HEK293T (cell line): ENCODE results near the gene UBAC1.

Experiments used
- BHLHE40 ChIP-seq: fragments of 450-650 bp; IDR thresholded peaks from 2 replicates; pipeline ENCODE4 v1.6.1; 2016; ENCODE audit warnings: mild to moderate bottlenecking, moderate library complexity, borderline replicate concordance
- ELF4 ChIP-seq: fragments of 450-650 bp; IDR thresholded peaks from 2 replicates; pipeline ENCODE4 v1.6.1; 2017; ENCODE audit warnings: antibody characterized with exemption
- FOXA1 ChIP-seq: fragments of 450-650 bp; IDR thresholded peaks from 2 replicates; pipeline ENCODE4 v1.6.1; 2016; ENCODE audit warnings: mild to moderate bottlenecking
- FOXK2 ChIP-seq: fragments of 450-650 bp; IDR thresholded peaks from 2 replicates; pipeline ENCODE4 v1.6.1; 2016; ENCODE audit warnings: mild to moderate bottlenecking
- FOXM1 ChIP-seq: fragments of 450-650 bp; IDR thresholded peaks from 2 replicates; pipeline ENCODE4 v1.6.1; 2017; ENCODE audit warnings: mild to moderate bottlenecking, borderline replicate concordance
- PKNOX1 ChIP-seq: fragments of 450-650 bp; IDR thresholded peaks from 2 replicates; pipeline ENCODE4 v1.6.1; 2016
- SP1 ChIP-seq: fragments of 450-650 bp; IDR thresholded peaks from 2 replicates; pipeline ENCODE4 v1.6.1; 2017
- SUZ12 ChIP-seq: fragments of 450-650 bp; IDR thresholded peaks from 2 replicates; pipeline ENCODE4 v1.6.1; 2016; ENCODE audit warnings: mild to moderate bottlenecking
- TARDBP ChIP-seq: fragments of 450-650 bp; IDR thresholded peaks from 2 replicates; pipeline ENCODE4 v1.6.1; 2016

GRCh38 chr9:135931349-135931820 is 29.8 kb downstream of the UBAC1 start:
- no peak for TF ChIP-seq SP1
- no peak for TF ChIP-seq FOXM1
- TF ChIP-seq FOXA1 = no peak
- TF ChIP-seq SUZ12 = no peak
- no peak for TF ChIP-seq BHLHE40
- TF ChIP-seq PKNOX1 = no peak
- no peak for TF ChIP-seq ELF4
- TF ChIP-seq TARDBP = no peak
- TF ChIP-seq FOXK2 = no peak
